ENCODE measurements around the gene MSI2. TPM values are rescaled to one million over a fixed set of nuclear protein-coding genes. Genes with fewer than 3 reads are reported as not detected.

The MSI2 gene
- polyA plus RNA-seq, 3 donors from 2014 or later: 0.88 to 3.6 (median 2.4) TPM

GRCh38 chr17:57404795-57405490 is 148.6 kb downstream of the MSI2 start:
- Mint-ChIP-seq H3K27ac (no peak overlapping the region), H3K36me3 (peaks cover 7 to 39% (median 15%) of the 10 kb centered on the region in 3 donors), H3K9me3 (no peaks in the 10 kb centered on the region), H3K4me1 (peaks cover 17 to 34% of the 10 kb centered on the region in 2 donors), H3K27me3 (ENCODE audit: low read depth in 3 of 3) (peaks cover 0 to 4% (median 0%) of the 10 kb centered on the region in 3 donors), H3K4me3 (no peak overlapping the region)
- DNase-seq: no peak

- no peak for DNase-seq
- Mint-ChIP-seq H3K27ac (no peak overlapping the region), H3K36me3 (peaks cover 7 to 39% (median 15%) of the 10 kb centered on the region in 3 donors), H3K4me1 (peaks cover 17 to 34% of the 10 kb centered on the region in 2 donors), H3K4me3 (no peak overlapping the region), H3K9me3 (no peaks in the 10 kb centered on the region), H3K27me3 (ENCODE audit: low read depth in 3 of 3) (peaks cover 0 to 4% (median 0%) of the 10 kb centered on the region in 3 donors)
Measured at GRCh38 chr17:57405491-57406072, 149.3 kb downstream of the MSI2 start.

GRCh38 chr17:57406131-57406980 is 150.0 kb downstream of the MSI2 start:
- Mint-ChIP-seq H3K27me3 (ENCODE audit: low read depth in 3 of 3) (peaks cover 0 to 4% (median 0%) of the 10 kb centered on the region in 3 donors), H3K4me3 (no peak overlapping the region), H3K4me1 (peaks cover 17 to 34% of the 10 kb centered on the region in 2 donors), H3K36me3 (peaks cover 7 to 36% (median 15%) of the 10 kb centered on the region in 3 donors), H3K9me3 (no peaks in the 10 kb centered on the region), H3K27ac (no peak overlapping the region)
- no peak for DNase-seq

- Mint-ChIP-seq H3K4me3 (no peak overlapping the region), H3K36me3 (peaks cover 7 to 35% (median 15%) of the 10 kb centered on the region in 3 donors), H3K27ac (no peak overlapping the region), H3K4me1 (peaks cover 17 to 34% of the 10 kb centered on the region in 2 donors), H3K27me3 (ENCODE audit: low read depth in 3 of 3) (peaks cover 0 to 4% (median 0%) of the 10 kb centered on the region in 3 donors), H3K9me3 (no peaks in the 10 kb centered on the region)
- no peak for DNase-seq
Measured at GRCh38 chr17:57406981-57407286, 150.6 kb downstream of the MSI2 start.

GRCh38 chr17:57407287-57408070 is 151.2 kb downstream of the MSI2 start:
- peaks cover 7 to 35% (median 15%) of the 10 kb centered on the region in 3 donors for H3K36me3 Mint-ChIP-seq
- no peak overlapping the region for H3K4me3 Mint-ChIP-seq
- peaks cover 0 to 4% (median 0%) of the 10 kb centered on the region in 3 donors for H3K27me3 Mint-ChIP-seq (ENCODE audit: low read depth in 3 of 3)
- no peaks in the 10 kb centered on the region for H3K9me3 Mint-ChIP-seq
- no peak for DNase-seq
- H3K27ac Mint-ChIP-seq: no peak overlapping the region
- peaks cover 17 to 34% of the 10 kb centered on the region in 2 donors for H3K4me1 Mint-ChIP-seq

- H3K36me3 Mint-ChIP-seq: peaks cover 5 to 27% (median 12%) of the 10 kb centered on the region in 3 donors
- H3K4me1 Mint-ChIP-seq: peaks cover 17 to 34% of the 10 kb centered on the region in 2 donors
- H3K4me3 Mint-ChIP-seq: peak overlapping the region in 4 of 5 donors; percentile 6 to 53 (median 32)
- peaks cover 0 to 4% (median 0%) of the 10 kb centered on the region in 3 donors for H3K27me3 Mint-ChIP-seq (ENCODE audit: low read depth in 3 of 3)
- H3K27ac Mint-ChIP-seq: peak overlapping the region in 1 of 6 donors; percentile 41
- no peak for DNase-seq
- H3K9me3 Mint-ChIP-seq: no peaks in the 10 kb centered on the region
Measured at GRCh38 chr17:57408071-57408811, 151.9 kb downstream of the MSI2 start.

GRCh38 chr17:57410169-57410568 is 153.8 kb downstream of the MSI2 start:
- Mint-ChIP-seq H3K36me3 (peaks cover 0 to 12% (median 10%) of the 10 kb centered on the region in 3 donors), H3K9me3 (no peaks in the 10 kb centered on the region), H3K4me3 (no peak overlapping the region), H3K27me3 (ENCODE audit: low read depth in 3 of 3) (peaks cover 0 to 4% (median 1%) of the 10 kb centered on the region in 3 donors), H3K27ac (no peak overlapping the region), H3K4me1 (peaks cover 17 to 34% of the 10 kb centered on the region in 2 donors)
- DNase-seq: no peak

GRCh38 chr17:57412520-57413096 is 156.3 kb downstream of the MSI2 start:
- peaks cover 0 to 5% (median 1%) of the 10 kb centered on the region in 3 donors for H3K27me3 Mint-ChIP-seq (ENCODE audit: low read depth in 3 of 3)
- H3K9me3 Mint-ChIP-seq: no peaks in the 10 kb centered on the region
- peaks cover 2 to 4% (median 3%) of the 10 kb centered on the region in 3 donors for H3K36me3 Mint-ChIP-seq
- H3K4me3 Mint-ChIP-seq: no peak overlapping the region
- H3K4me1 Mint-ChIP-seq: peaks cover 24 to 40% of the 10 kb centered on the region in 2 donors
- no peak overlapping the region for H3K27ac Mint-ChIP-seq
- DNase-seq: no peak

GRCh38 chr17:57413848-57414651 is 157.7 kb downstream of the MSI2 start:
- Mint-ChIP-seq H3K36me3 (peaks cover 3 to 4% (median 3%) of the 10 kb centered on the region in 3 donors), H3K27me3 (ENCODE audit: low read depth in 3 of 3) (peaks cover 0 to 5% (median 1%) of the 10 kb centered on the region in 3 donors)

GRCh38 chr17:57415751-57416207 is 159.5 kb downstream of the MSI2 start:
- Mint-ChIP-seq H3K27ac (no peak overlapping the region), H3K4me1 (peaks cover 11 to 22% of the 10 kb centered on the region in 2 donors)

More at GRCh38 chr17:57413848-57414651, 157.7 kb downstream of the MSI2 start:
- Mint-ChIP-seq H3K4me1 (peaks cover 12 to 28% of the 10 kb centered on the region in 2 donors), H3K9me3 (no peaks in the 10 kb centered on the region), H3K27ac (no peak overlapping the region), H3K4me3 (no peak overlapping the region)
- DNase-seq: no peak

GRCh38 chr17:57416369-57416768 is 160.0 kb downstream of the MSI2 start:
- no peak overlapping the region for H3K27ac Mint-ChIP-seq
- peaks cover 1 to 5% (median 2%) of the 10 kb centered on the region in 3 donors for H3K27me3 Mint-ChIP-seq (ENCODE audit: low read depth in 3 of 3)
- peaks cover 11 to 22% of the 10 kb centered on the region in 2 donors for H3K4me1 Mint-ChIP-seq
- no peak overlapping the region for H3K4me3 Mint-ChIP-seq
- no peaks in the 10 kb centered on the region for H3K9me3 Mint-ChIP-seq
- DNase-seq: no peak
- H3K36me3 Mint-ChIP-seq: peaks cover 3 to 4% (median 3%) of the 10 kb centered on the region in 3 donors

More at GRCh38 chr17:57415751-57416207, 159.5 kb downstream of the MSI2 start:
- Mint-ChIP-seq H3K9me3 (no peaks in the 10 kb centered on the region), H3K36me3 (peaks cover 3 to 4% (median 3%) of the 10 kb centered on the region in 3 donors), H3K27me3 (ENCODE audit: low read depth in 3 of 3) (peaks cover 1 to 5% (median 2%) of the 10 kb centered on the region in 3 donors), H3K4me3 (no peak overlapping the region)
- DNase-seq: no peak

Data from immature natural killer cell (primary cell).